Mammary microvascular endothelial cell (primary cell): ENCODE data around the gene SEMA6A. TPM values are rescaled to one million over a fixed set of nuclear protein-coding genes. Genes with fewer than 3 reads are reported as not detected.

Experiments
- total RNA-seq: library from RNA; depleted of rRNA; stranded (reverse); fragments of >200 nt; gene quantifications from 2 replicates; pipeline ENCODE4 v1.2.3, GENCODE V29; 2015

Gene SEMA6A
- 2.0 and 4.4 TPM in 2 replicates for total RNA-seq

GRCh38 chr5:116574367-116575325 lies at the start of gene SEMA6A:
Gene SEMA6A (minus strand): TSS chr5:116574823. CDS start chr5:116504944, 69,879 bp downstream.

